Activated T-cell treated with anti-CD3 and anti-CD28 coated beads for 1 hour (primary cell): ENCODE results near the gene TLE1.
"Not testable (repeated sequence)": the region's sequence is repeated elsewhere in the genome, so short reads cannot be mapped to it uniquely, and the experiment has no call there.

Source experiments
- DNase-seq: peaks from one replicate; pipeline ENCODE4 v3.0.0-alpha.2; 2020; ENCODE audit warnings: low read depth

TLE1 gene

GRCh38 chr9:81652058-81652687 lies 37.2 kb downstream of the TLE1 start:
- DNase-seq = no peak

- DNase-seq = no peak
Observed at GRCh38 chr9:81650586-81651515, 38.5 kb downstream of the TLE1 start.

- no peak for DNase-seq
Observed at GRCh38 chr9:81649475-81650240, 39.7 kb downstream of the TLE1 start.

GRCh38 chr9:81648891-81649290 lies 40.5 kb downstream of the TLE1 start:
- no peak for DNase-seq

- no peak for DNase-seq
Observed at GRCh38 chr9:81646337-81646736, 43.0 kb downstream of the TLE1 start.

GRCh38 chr9:81644513-81644912 lies 44.8 kb downstream of the TLE1 start:
- DNase-seq = not testable (repeated sequence)

- DNase-seq = no peak
Observed at GRCh38 chr9:81637276-81637675, 52.1 kb downstream of the TLE1 start.

- DNase-seq = no peak
Observed at GRCh38 chr9:81636255-81636599, 53.1 kb downstream of the TLE1 start.

- no peak for DNase-seq
Observed at GRCh38 chr9:81635521-81636254, 53.7 kb downstream of the TLE1 start.

- DNase-seq = no peak
Observed at GRCh38 chr9:81634915-81635516, 54.3 kb downstream of the TLE1 start.

GRCh38 chr9:81633952-81634854 lies 55.1 kb downstream of the TLE1 start:
- no peak for DNase-seq

GRCh38 chr9:81632599-81632998 lies 56.7 kb downstream of the TLE1 start:
- DNase-seq = no peak

- DNase-seq = no peak
Observed at GRCh38 chr9:81631218-81631745, 58.1 kb downstream of the TLE1 start.

- no peak for DNase-seq
Observed at GRCh38 chr9:81629440-81629839, 59.9 kb downstream of the TLE1 start.

- DNase-seq = no peak
Observed at GRCh38 chr9:81628897-81629296, 60.5 kb downstream of the TLE1 start.

GRCh38 chr9:81627481-81627880 lies 61.9 kb downstream of the TLE1 start:
- no peak for DNase-seq

- no peak for DNase-seq
Observed at GRCh38 chr9:81626511-81626910, 62.8 kb downstream of the TLE1 start.

- no peak for DNase-seq
Observed at GRCh38 chr9:81625969-81626368, 63.4 kb downstream of the TLE1 start.

- DNase-seq = no peak
Observed at GRCh38 chr9:81623778-81624177, 65.6 kb downstream of the TLE1 start.
